Smooth muscle cell (in vitro differentiated cells): ENCODE results near the gene RHOT1. TPM values are rescaled to one million over a fixed set of nuclear protein-coding genes. Genes with fewer than 3 reads are reported as not detected.
A peak's percentile ranks its signal among the peaks of the same experiment; 100 is the strongest.
"Not testable (repeated sequence)": the region's sequence is repeated elsewhere in the genome, so short reads cannot be mapped to it uniquely, and the experiment has no call there.

Experiments
- DNase-seq: peaks from one replicate; lab custom pipeline; 2025; ENCODE audit not compliant: unreplicated experiment; lab: John Stamatoyannopoulos, UW
- H2AFZ ChIP-seq: fragments of 200-600 bp; sonication (generic); 2 replicates; pipeline ENCODE4 v1.6.0; 2016; ENCODE audit warnings: antibody characterized with exemption, low read depth, mild to moderate bottlenecking
- H3F3A ChIP-seq: fragments of 200-600 bp; sonication (generic); 2 replicates; pipeline ENCODE4 v1.6.0; 2017; ENCODE audit warnings: antibody characterized with exemption, low read depth
- H3K27ac ChIP-seq: fragments of 200-600 bp; sonication (generic); 2 replicates; pipeline ENCODE4 v1.5.1; 2016; ENCODE audit warnings: low read depth, mild to moderate bottlenecking
- H3K27me3 ChIP-seq: fragments of 200-600 bp; sonication (generic); 2 replicates; pipeline ENCODE4 v1.6.1; 2016; ENCODE audit warnings: low read depth, mild to moderate bottlenecking
- H3K36me3 ChIP-seq: fragments of 200-600 bp; sonication (generic); 2 replicates; pipeline ENCODE4 v1.5.1; 2016; ENCODE audit warnings: low read depth
- H3K4me1 ChIP-seq: fragments of 200-600 bp; sonication (generic); 2 replicates; pipeline ENCODE4 v1.5.1; 2016; ENCODE audit warnings: low read depth
- H3K4me2 ChIP-seq: fragments of 200-600 bp; sonication (generic); 2 replicates; pipeline ENCODE4 v1.6.0; 2016; ENCODE audit warnings: mild to moderate bottlenecking
- H3K4me3 ChIP-seq: fragments of 200-600 bp; sonication (generic); 2 replicates; pipeline ENCODE4 v1.5.1; 2016; ENCODE audit warnings: mild to moderate bottlenecking
- H3K79me2 ChIP-seq: fragments of 200-600 bp; sonication (generic); 2 replicates; pipeline ENCODE4 v1.6.0; 2016; ENCODE audit warnings: low read depth, mild to moderate bottlenecking
- H3K9ac ChIP-seq: fragments of 200-600 bp; sonication (generic); 2 replicates; pipeline ENCODE4 v1.6.0; 2016; ENCODE audit warnings: low read depth
- H3K9me3 ChIP-seq: fragments of 200-600 bp; sonication (generic); replicated peaks from 2 replicates; pipeline ENCODE4 v1.5.1; 2016; ENCODE audit warnings: low read depth
- H4K20me1 ChIP-seq: fragments of 200-600 bp; sonication (generic); 2 replicates; pipeline ENCODE4 v1.6.0; 2016; ENCODE audit warnings: low read depth
- WGBS: methylation state at CpG from one replicate; pipeline ENCODE4 v1.1.7; 2016; ENCODE audit warnings: low lambda C conversion rate; 5-methylcytosine and 5-hydroxymethylcytosine counted together
- polyA plus RNA-seq: library from polyadenylated mRNA; unstranded; fragments of >200 nt; fragmentation: Nextera tagmentation; extraction: Ambion mirVana; gene quantifications from 2 replicates; pipeline ENCODE4 v1.2.1, GENCODE V29; 2016
- total RNA-seq: library from RNA; depleted of rRNA; stranded (reverse); fragments of >200 nt; gene quantifications from 2 replicates; pipeline ENCODE4 v1.2.3, GENCODE V29; 2014
- TF ChIP-seq, protein P1 (sequence below): fragments of 200-600 bp; sonication (generic); IDR thresholded peaks from 2 replicates; pipeline ENCODE4 v1.5.1; 2017; ENCODE audit warnings: borderline replicate concordance, mild to moderate bottlenecking, antibody characterized with exemption; ENCODE audit not compliant: insufficient read depth, poor library complexity, severe bottlenecking

RHOT1 gene
- total and polyA plus RNA-seq, 2 experiments from 2014 or later, result 23.6 to 28.7 TPM

DNA sequence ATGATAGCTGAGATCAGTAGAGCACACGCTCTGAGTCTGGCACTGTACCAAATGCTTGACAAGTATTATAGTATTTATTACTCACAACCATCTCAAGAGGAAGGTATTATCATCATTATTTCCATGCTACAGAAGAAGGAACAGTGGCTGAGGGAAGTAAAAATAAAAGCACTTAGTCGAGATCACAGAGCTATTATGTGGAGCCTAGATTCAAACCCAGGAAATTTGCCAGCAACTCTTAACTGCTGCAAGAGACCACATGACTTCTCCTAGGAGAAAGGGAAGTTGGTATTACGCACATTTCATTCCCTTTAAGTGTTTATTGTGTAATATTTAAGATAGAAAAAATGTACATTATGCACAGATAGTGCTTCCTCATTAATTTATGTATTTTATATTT is 1.0 kb upstream of the RHOT1 start:
- 65% methylated on average over 3 of the region's 3 CpGs for WGBS
- H3K79me2 ChIP-seq, result peaks cover 37% of the 10 kb centered on the region
- H2AFZ ChIP-seq, result peak overlapping the region; percentile 92
- no peaks in the 10 kb centered on the region for H3K36me3 ChIP-seq
- peaks cover 14% of the 10 kb centered on the region for H3K4me1 ChIP-seq
- TF ChIP-seq, protein P1, sequence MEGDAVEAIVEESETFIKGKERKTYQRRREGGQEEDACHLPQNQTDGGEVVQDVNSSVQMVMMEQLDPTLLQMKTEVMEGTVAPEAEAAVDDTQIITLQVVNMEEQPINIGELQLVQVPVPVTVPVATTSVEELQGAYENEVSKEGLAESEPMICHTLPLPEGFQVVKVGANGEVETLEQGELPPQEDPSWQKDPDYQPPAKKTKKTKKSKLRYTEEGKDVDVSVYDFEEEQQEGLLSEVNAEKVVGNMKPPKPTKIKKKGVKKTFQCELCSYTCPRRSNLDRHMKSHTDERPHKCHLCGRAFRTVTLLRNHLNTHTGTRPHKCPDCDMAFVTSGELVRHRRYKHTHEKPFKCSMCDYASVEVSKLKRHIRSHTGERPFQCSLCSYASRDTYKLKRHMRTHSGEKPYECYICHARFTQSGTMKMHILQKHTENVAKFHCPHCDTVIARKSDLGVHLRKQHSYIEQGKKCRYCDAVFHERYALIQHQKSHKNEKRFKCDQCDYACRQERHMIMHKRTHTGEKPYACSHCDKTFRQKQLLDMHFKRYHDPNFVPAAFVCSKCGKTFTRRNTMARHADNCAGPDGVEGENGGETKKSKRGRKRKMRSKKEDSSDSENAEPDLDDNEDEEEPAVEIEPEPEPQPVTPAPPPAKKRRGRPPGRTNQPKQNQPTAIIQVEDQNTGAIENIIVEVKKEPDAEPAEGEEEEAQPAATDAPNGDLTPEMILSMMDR, result no peak
- H3K27me3 ChIP-seq, result no peaks in the 10 kb centered on the region
- H3K4me2 ChIP-seq, result peak overlapping the region; percentile 98
- peak overlapping the region; percentile 82 for H3K4me3 ChIP-seq
- peak overlapping the region; percentile 91 for H3K9ac ChIP-seq
- peak overlapping the region; percentile 94 for H3K27ac ChIP-seq
- peaks cover 19% of the 10 kb centered on the region for H4K20me1 ChIP-seq
- H3K9me3 ChIP-seq, result no peaks in the 10 kb centered on the region
- DNase-seq, result no peak
- H3F3A ChIP-seq, result peaks cover 11% of the 10 kb centered on the region

DNA sequence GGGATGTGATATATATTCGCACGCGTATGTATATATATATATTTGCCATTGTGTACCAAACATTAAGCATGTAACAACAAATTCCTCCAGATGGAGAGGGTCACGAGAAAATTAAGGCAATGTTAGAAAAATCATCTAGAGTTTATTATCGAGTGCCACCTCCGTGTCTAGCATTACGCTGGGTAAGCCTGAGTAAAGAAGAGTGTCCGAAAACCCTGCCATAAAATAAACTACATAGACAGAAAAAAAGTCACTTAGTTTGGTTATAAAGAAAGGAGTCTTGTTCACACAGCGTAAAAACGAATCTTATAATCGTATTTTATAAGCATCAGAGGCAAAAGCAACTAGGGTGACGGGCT is 644 bp upstream of the RHOT1 start:
- 39% methylated on average over 12 of the region's 12 CpGs for WGBS
- peak overlapping the region; percentile 92 for H2AFZ ChIP-seq
- peak overlapping the region; percentile 82 for H3K4me3 ChIP-seq
- peaks cover 11% of the 10 kb centered on the region for H3F3A ChIP-seq
- no peaks in the 10 kb centered on the region for H3K9me3 ChIP-seq
- TF ChIP-seq, protein P1, result no peak
- no peaks in the 10 kb centered on the region for H3K27me3 ChIP-seq
- H3K36me3 ChIP-seq, result no peaks in the 10 kb centered on the region
- no peak for DNase-seq
- peak overlapping the region; percentile 98 for H3K4me2 ChIP-seq
- peaks cover 19% of the 10 kb centered on the region for H4K20me1 ChIP-seq
- H3K9ac ChIP-seq, result peak overlapping the region; percentile 91
- peak overlapping the region; percentile 94 for H3K27ac ChIP-seq
- H3K4me1 ChIP-seq, result peaks cover 14% of the 10 kb centered on the region
- peaks cover 41% of the 10 kb centered on the region for H3K79me2 ChIP-seq

DNA sequence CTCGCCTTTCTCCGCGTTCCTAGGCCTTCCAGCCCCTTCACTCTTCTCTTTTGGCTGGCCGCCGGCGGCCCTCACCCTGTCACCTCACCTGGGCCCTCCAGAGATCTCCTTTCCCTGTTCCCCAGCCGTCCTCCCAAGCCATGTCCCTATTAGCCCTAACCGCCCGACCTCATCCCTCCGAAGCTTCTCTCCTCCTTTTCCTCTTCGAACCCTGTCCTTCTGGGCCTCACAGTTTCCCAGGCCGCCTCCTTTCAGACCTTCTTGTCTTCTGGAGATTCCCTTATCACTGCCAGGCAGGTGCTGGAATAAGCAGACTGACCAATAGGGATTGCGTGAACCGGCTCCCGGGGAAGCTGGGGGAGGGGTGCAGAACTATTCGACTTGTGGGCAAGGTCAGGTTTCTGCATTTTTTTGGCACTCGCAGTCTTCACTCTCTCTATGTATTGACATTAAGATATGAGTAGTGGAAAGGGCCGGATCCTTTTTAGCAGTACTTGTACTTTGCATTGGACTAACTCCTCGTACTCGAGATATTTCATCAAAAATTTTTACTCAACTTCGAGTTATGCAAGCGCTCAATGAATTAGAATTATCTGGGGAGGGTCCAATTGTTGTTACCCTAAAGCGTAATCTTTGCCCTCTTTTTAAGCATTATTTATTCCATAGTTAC is 690 bp downstream of the RHOT1 start:
- H3K79me2 ChIP-seq, result peaks cover 41% of the 10 kb centered on the region
- peak overlapping the region; percentile 81 for H2AFZ ChIP-seq
- TF ChIP-seq, protein P1, result no peak
- H3K27ac ChIP-seq, result peak overlapping the region; percentile 94
- H3F3A ChIP-seq, result peaks cover 11% of the 10 kb centered on the region
- H3K4me3 ChIP-seq, result peak overlapping the region; percentile 82
- peaks cover 28% of the 10 kb centered on the region for H4K20me1 ChIP-seq
- DNase-seq, result no peak
- no peaks in the 10 kb centered on the region for H3K9me3 ChIP-seq
- peak overlapping the region; percentile 81 for H3K9ac ChIP-seq
- no peaks in the 10 kb centered on the region for H3K36me3 ChIP-seq
- WGBS, result 8% methylated on average over 21 of the region's 23 CpGs
- no peaks in the 10 kb centered on the region for H3K27me3 ChIP-seq
- H3K4me2 ChIP-seq, result peak overlapping the region; percentile 98
- peaks cover 14% of the 10 kb centered on the region for H3K4me1 ChIP-seq

DNA sequence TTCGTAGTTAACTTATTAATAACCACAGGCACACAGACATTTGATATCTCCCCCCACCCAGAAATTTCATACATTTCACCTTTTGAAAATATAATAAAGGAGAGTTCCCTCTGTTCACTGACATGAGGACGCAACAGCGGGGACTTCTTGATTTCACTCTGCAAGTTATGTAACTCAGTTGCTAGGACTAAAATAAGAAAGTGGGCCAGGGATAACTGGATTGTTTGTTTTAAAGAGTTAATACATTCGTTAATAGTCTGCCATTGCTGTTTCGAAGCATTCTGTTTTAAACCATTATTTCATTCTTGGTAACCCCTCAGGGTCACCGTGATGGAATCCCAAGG is 1.2 kb downstream of the RHOT1 start:
- Histone ChIP-seq H3K9me3 (no peaks in the 10 kb centered on the region), H4K20me1 (peaks cover 33% of the 10 kb centered on the region), H3K4me2 (peak overlapping the region; percentile 98), H3K27ac (peak overlapping the region; percentile 94), H3K4me1 (peaks cover 14% of the 10 kb centered on the region), H2AFZ (no peak overlapping the region), H3K4me3 (peak overlapping the region; percentile 82), H3K36me3 (no peaks in the 10 kb centered on the region), H3K9ac (peak overlapping the region; percentile 81), H3K79me2 (peaks cover 46% of the 10 kb centered on the region), H3K27me3 (no peaks in the 10 kb centered on the region), H3F3A (peaks cover 11% of the 10 kb centered on the region)
- WGBS, result 71% methylated on average over 6 of the region's 6 CpGs
- TF ChIP-seq, protein P1, result no peak
- DNase-seq, result no peak

DNA sequence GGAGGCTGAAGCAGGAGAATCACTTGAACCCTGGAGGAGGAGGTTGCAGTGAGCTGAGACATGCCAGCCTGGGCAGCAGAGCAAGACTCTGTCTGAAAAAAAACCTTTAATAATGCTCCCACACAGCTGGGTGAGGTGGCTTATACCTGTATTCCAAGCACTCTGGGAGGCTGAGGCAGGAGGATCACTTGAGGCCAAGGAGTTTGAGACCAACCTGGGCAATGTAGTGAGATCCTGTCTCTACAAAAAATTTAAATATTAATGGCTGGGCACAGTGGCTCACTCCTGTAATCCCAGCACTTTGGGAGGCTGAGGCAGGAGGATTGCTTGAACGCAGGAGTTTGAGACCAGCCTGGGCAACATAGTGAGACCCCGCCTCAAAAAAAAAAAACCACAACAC is 2.1 kb downstream of the RHOT1 start:
- H3K4me2 ChIP-seq, H3K36me3 ChIP-seq, H2AFZ ChIP-seq, H3K9me3 ChIP-seq, H3K27ac ChIP-seq, H3K27me3 ChIP-seq, DNase-seq, H3K4me3 ChIP-seq, H3K9ac ChIP-seq: not testable (repeated sequence)
- peaks cover 55% of the 10 kb centered on the region for H3K79me2 ChIP-seq
- peaks cover 14% of the 10 kb centered on the region for H3K4me1 ChIP-seq
- 100% methylated on average over 2 of the region's 2 CpGs for WGBS
- H3F3A ChIP-seq, result peaks cover 11% of the 10 kb centered on the region
- H4K20me1 ChIP-seq, result peaks cover 37% of the 10 kb centered on the region
